ENCODE data around the gene ANKRD55.
"Not testable (repeated sequence)": the region's sequence is repeated elsewhere in the genome, so short reads cannot be mapped to it uniquely, and the experiment has no call there.

Gene ANKRD55

DNA sequence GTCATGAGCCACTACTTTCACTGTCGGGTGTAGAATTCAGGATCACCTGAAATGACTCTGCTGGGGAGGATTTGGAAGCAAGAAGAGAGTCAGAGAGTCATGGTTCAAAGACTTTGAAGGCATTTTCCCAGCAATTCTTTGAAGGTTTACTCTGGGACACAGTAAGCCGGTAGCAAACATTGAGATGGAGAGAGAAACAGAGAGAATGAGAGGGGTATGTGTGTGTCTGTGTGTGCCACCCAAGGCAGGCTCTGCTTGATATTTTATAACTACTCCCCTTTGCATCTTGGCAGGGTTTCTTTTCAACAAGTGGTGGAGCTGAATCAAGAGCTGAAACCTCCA is 89.8 kb downstream of the ANKRD55 start:
- Mint-ChIP-seq H3K4me3 (no peak overlapping the region), H3K4me1 (peaks cover 8% of the 10 kb centered on the region), H3K36me3 (ENCODE audit: insufficient read depth) (no peaks in the 10 kb centered on the region), H3K27me3 (no peaks in the 10 kb centered on the region), H3K9me3 (no peaks in the 10 kb centered on the region), H3K27ac (ENCODE audit: low read depth) (no peak overlapping the region)
- DNase-seq (ENCODE audit: low spot score in 2 of 2) (no peak), ATAC-seq (replicated peaks; ENCODE audit: extremely low read depth, poor library complexity, severe bottlenecking) (no peak)

GRCh38 chr5:56142614-56143372 is 90.3 kb downstream of the ANKRD55 start:
- no peaks in the 10 kb centered on the region for H3K36me3 Mint-ChIP-seq (ENCODE audit: insufficient read depth)
- ATAC-seq (replicated peaks; ENCODE audit: extremely low read depth, poor library complexity, severe bottlenecking) = no peak
- H3K27ac Mint-ChIP-seq (ENCODE audit: low read depth) = no peak overlapping the region
- H3K27me3 Mint-ChIP-seq = no peaks in the 10 kb centered on the region
- H3K9me3 Mint-ChIP-seq = no peaks in the 10 kb centered on the region
- peaks cover 2% of the 10 kb centered on the region for H3K4me1 Mint-ChIP-seq
- no peak for DNase-seq (ENCODE audit: low spot score in 2 of 2)
- H3K4me3 Mint-ChIP-seq = no peak overlapping the region

DNA sequence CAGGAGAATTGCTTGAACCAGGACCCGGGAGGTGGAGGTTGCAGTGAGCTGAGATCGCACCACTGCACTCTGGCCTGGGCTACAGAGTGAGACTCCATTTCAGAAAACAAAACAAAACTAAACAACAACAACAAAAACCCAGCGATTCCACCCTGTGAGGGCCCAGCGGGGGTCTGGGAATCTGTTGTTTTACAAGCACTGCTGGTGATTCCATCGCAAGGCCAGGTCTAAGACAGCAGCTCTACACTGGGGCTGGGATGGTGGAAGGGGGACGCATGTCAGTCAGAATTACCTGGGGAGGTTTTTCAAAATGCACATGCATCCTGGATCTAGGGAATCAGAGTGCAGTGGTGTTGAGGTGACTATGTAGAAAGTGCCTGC is 90.9 kb downstream of the ANKRD55 start:
- Mint-ChIP-seq H3K27ac (ENCODE audit: low read depth) (no peak overlapping the region), H3K4me1 (no peaks in the 10 kb centered on the region), H3K4me3 (no peak overlapping the region), H3K27me3 (no peaks in the 10 kb centered on the region), H3K36me3 (ENCODE audit: insufficient read depth) (no peaks in the 10 kb centered on the region), H3K9me3 (no peaks in the 10 kb centered on the region)
- ATAC-seq (replicated peaks; ENCODE audit: extremely low read depth, poor library complexity, severe bottlenecking) (no peak), DNase-seq (ENCODE audit: low spot score in 2 of 2) (no peak)

DNA sequence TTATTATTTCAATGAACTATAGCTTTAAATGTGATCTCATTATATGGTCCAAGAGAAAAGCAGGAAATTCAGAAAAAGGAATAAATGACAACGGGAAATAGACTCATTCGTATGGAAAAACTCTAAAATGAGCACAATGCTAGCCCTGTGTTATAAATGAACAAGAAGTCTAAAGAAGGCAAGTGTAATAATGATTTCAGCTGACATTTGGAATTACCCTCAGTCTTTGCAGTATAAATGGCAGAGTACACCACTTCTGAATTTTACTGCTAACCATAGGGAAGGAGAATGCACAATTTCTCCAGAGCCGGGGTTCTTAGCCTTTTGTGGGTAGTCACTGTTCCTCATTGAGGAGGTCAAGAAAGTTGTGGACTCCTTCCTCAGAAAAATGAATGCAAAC is 93.1 kb downstream of the ANKRD55 start:
- ATAC-seq (replicated peaks; ENCODE audit: extremely low read depth, poor library complexity, severe bottlenecking) (no peak), DNase-seq (ENCODE audit: low spot score in 2 of 2) (no peak)
- H3K27me3 Mint-ChIP-seq = no peaks in the 10 kb centered on the region
- no peak overlapping the region for H3K27ac Mint-ChIP-seq (ENCODE audit: low read depth)
- no peaks in the 10 kb centered on the region for H3K36me3 Mint-ChIP-seq (ENCODE audit: insufficient read depth)
- H3K9me3 Mint-ChIP-seq = no peaks in the 10 kb centered on the region
- H3K4me1 Mint-ChIP-seq = no peaks in the 10 kb centered on the region
- H3K4me3 Mint-ChIP-seq = no peak overlapping the region

DNA sequence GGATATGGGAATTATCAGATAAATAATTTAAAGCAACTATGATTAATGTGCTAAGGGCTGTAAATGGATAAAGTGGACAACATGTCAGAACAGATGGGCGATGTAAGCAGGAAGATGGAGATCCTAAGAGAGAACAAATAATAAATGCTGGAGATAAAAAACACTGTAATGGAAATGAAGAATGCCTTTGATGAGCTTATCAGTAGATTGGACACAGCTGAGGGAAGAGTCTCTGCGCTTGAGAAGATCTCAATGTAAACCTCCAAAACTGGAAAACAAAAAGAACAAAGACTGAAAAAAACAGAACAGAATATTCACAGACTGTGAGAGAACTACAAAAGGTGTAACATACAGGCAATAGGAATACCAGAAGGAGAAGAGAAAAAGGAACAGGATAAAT is 102.5 kb downstream of the ANKRD55 start:
- H3K27ac Mint-ChIP-seq (ENCODE audit: low read depth) = no peak overlapping the region

GRCh38 chr5:56129288-56129687 is 103.8 kb downstream of the ANKRD55 start:
- H3K36me3 Mint-ChIP-seq (ENCODE audit: insufficient read depth) = no peaks in the 10 kb centered on the region
- peaks cover 9% of the 10 kb centered on the region for H3K9me3 Mint-ChIP-seq
- H3K4me3 Mint-ChIP-seq = no peak overlapping the region
- H3K27ac Mint-ChIP-seq (ENCODE audit: low read depth) = no peak overlapping the region
- DNase-seq (ENCODE audit: low spot score in 2 of 2) (no peak), ATAC-seq (replicated peaks; ENCODE audit: extremely low read depth, poor library complexity, severe bottlenecking) (no peak)
- H3K27me3 Mint-ChIP-seq = peaks cover 36% of the 10 kb centered on the region
- H3K4me1 Mint-ChIP-seq = peaks cover 3% of the 10 kb centered on the region

More for the DNA sequence above, 102.5 kb downstream of the ANKRD55 start:
- Mint-ChIP-seq H3K4me3 (no peak overlapping the region), H3K9me3 (peaks cover 9% of the 10 kb centered on the region), H3K27me3 (peaks cover 36% of the 10 kb centered on the region), H3K4me1 (peaks cover 3% of the 10 kb centered on the region), H3K36me3 (ENCODE audit: insufficient read depth) (no peaks in the 10 kb centered on the region)
- ATAC-seq (replicated peaks; ENCODE audit: extremely low read depth, poor library complexity, severe bottlenecking) (no peak), DNase-seq (ENCODE audit: low spot score in 2 of 2) (no peak)

DNA sequence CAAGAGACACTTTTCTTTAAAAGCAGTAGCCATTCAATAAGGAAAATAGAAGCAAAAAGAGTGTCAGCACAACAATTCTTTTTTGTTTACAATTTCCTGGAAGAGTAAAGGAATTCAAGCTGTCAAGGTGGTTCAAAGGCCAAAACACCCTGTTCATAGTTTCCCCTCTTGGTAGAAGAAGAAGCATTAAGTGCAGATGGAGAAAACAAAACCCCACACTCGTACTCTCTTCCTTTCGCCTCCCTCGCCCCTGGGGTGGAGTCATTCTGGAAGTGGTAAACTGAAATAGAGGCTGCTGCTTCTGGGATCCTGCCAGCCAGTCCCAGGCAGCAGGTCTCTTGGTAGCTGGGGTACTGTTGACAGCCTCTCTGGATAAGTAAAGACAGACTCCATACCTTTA is 105.0 kb downstream of the ANKRD55 start:
- ATAC-seq (replicated peaks; ENCODE audit: extremely low read depth, poor library complexity, severe bottlenecking) (no peak), DNase-seq (ENCODE audit: low spot score in 2 of 2) (no peak)
- Mint-ChIP-seq H3K4me3 (no peak overlapping the region), H3K27ac (ENCODE audit: low read depth) (no peak overlapping the region), H3K9me3 (peaks cover 9% of the 10 kb centered on the region), H3K36me3 (ENCODE audit: insufficient read depth) (no peaks in the 10 kb centered on the region), H3K4me1 (peaks cover 3% of the 10 kb centered on the region), H3K27me3 (peaks cover 36% of the 10 kb centered on the region)

GRCh38 chr5:56126487-56127179 is 106.5 kb downstream of the ANKRD55 start:
- Mint-ChIP-seq H3K27ac (ENCODE audit: low read depth) (no peak overlapping the region), H3K4me1 (peaks cover 3% of the 10 kb centered on the region), H3K36me3 (ENCODE audit: insufficient read depth) (no peaks in the 10 kb centered on the region), H3K4me3 (no peak overlapping the region), H3K27me3 (peaks cover 36% of the 10 kb centered on the region), H3K9me3 (peaks cover 9% of the 10 kb centered on the region)
- ATAC-seq (replicated peaks; ENCODE audit: extremely low read depth, poor library complexity, severe bottlenecking) = no peak
- DNase-seq (ENCODE audit: low spot score in 2 of 2) = no peak

DNA sequence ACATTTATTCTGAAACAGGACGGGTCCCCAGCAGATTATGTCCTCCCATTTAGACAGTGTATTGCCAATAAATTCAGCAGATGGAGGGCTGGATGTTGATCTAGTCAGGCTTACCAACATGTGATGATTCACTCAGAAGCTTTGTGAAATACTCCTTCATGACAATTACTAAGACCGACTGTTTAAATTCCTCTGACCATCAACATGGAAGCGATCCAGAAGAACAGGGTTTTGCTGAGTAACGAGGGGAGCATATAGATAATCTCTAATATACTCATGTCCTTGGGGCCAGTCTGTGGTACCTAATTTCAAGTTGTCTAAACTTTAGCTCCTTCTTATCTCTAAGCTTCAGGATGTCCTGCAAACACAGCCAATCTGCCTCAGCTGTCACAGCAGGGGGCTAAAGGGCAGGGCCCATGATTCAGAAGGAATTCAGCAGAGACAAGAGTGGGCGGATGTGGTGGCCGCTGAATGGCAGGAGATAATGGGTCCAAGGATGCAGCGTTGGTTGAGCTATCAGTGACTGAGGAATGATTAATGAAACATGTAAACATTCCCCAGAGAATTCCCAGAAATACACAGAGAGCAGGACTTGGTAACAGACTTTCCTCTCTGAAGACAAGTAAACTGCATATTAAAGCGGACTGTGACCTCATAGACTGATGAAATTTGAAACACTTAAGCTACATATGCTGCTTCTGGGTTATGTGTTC is 109.4 kb downstream of the ANKRD55 start:
- Mint-ChIP-seq H3K4me3 (no peak overlapping the region), H3K4me1 (peaks cover 3% of the 10 kb centered on the region), H3K36me3 (ENCODE audit: insufficient read depth) (no peaks in the 10 kb centered on the region), H3K27me3 (peaks cover 20% of the 10 kb centered on the region), H3K9me3 (no peaks in the 10 kb centered on the region), H3K27ac (ENCODE audit: low read depth) (no peak overlapping the region)
- DNase-seq (ENCODE audit: low spot score in 2 of 2) = no peak
- peak; percentile 19 for ATAC-seq (replicated peaks; ENCODE audit: extremely low read depth, poor library complexity, severe bottlenecking)

GRCh38 chr5:56122360-56122985 is 110.7 kb downstream of the ANKRD55 start:
- not testable (repeated sequence) for H3K4me1 Mint-ChIP-seq

GRCh38 chr5:56119050-56119449 is 114.1 kb downstream of the ANKRD55 start:
- Mint-ChIP-seq H3K4me3 (no peak overlapping the region), H3K36me3 (ENCODE audit: insufficient read depth) (peaks cover under 1% of the 10 kb centered on the region), H3K4me1 (no peaks in the 10 kb centered on the region), H3K9me3 (no peaks in the 10 kb centered on the region), H3K27ac (ENCODE audit: low read depth) (no peak overlapping the region), H3K27me3 (no peaks in the 10 kb centered on the region)
- DNase-seq (ENCODE audit: low spot score in 2 of 2) = no peak
- ATAC-seq (replicated peaks; ENCODE audit: extremely low read depth, poor library complexity, severe bottlenecking) = no peak

More at GRCh38 chr5:56122360-56122985, 110.7 kb downstream of the ANKRD55 start:
- H3K9me3 Mint-ChIP-seq; H3K27me3 Mint-ChIP-seq; H3K4me3 Mint-ChIP-seq; H3K27ac Mint-ChIP-seq (ENCODE audit: low read depth); DNase-seq (ENCODE audit: low spot score in 2 of 2); ATAC-seq (replicated peaks; ENCODE audit: extremely low read depth, poor library complexity, severe bottlenecking); H3K36me3 Mint-ChIP-seq (ENCODE audit: insufficient read depth): not testable (repeated sequence)

GRCh38 chr5:56116599-56117141 is 116.5 kb downstream of the ANKRD55 start:
- no peak for ATAC-seq (replicated peaks; ENCODE audit: extremely low read depth, poor library complexity, severe bottlenecking)
- Mint-ChIP-seq H3K27ac (ENCODE audit: low read depth) (no peak overlapping the region), H3K9me3 (no peaks in the 10 kb centered on the region), H3K27me3 (no peaks in the 10 kb centered on the region), H3K4me1 (no peaks in the 10 kb centered on the region), H3K4me3 (no peak overlapping the region), H3K36me3 (ENCODE audit: insufficient read depth) (peaks cover 2% of the 10 kb centered on the region)
- no peak for DNase-seq (ENCODE audit: low spot score in 2 of 2)
